ENCODE results near the gene IL6. TPM values are rescaled to one million over a fixed set of nuclear protein-coding genes. Genes with fewer than 3 reads are reported as not detected.

Gene IL6
- total RNA-seq, 1 experiment from 2014 or later, result not detected

DNA sequence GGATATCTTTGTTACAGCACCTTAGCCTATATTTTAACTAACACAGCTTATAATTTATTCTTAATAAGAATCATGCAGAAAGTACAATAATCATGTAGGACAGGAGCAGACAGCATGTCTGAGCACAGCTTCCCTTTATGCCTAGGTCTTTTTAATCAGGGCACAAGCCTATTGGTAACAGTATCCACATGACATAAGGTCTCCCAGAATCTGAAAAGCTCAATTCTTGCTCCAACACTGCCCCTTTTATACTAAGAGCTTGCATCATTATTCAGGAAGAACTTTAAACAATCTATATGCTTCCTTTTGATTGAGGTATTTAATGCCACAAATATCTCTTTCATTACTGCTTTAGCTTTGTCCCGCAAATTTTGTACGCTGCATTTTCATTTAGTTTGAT lies 31.6 kb downstream of the IL6 start (continued):
- TF ChIP-seq, protein P1, sequence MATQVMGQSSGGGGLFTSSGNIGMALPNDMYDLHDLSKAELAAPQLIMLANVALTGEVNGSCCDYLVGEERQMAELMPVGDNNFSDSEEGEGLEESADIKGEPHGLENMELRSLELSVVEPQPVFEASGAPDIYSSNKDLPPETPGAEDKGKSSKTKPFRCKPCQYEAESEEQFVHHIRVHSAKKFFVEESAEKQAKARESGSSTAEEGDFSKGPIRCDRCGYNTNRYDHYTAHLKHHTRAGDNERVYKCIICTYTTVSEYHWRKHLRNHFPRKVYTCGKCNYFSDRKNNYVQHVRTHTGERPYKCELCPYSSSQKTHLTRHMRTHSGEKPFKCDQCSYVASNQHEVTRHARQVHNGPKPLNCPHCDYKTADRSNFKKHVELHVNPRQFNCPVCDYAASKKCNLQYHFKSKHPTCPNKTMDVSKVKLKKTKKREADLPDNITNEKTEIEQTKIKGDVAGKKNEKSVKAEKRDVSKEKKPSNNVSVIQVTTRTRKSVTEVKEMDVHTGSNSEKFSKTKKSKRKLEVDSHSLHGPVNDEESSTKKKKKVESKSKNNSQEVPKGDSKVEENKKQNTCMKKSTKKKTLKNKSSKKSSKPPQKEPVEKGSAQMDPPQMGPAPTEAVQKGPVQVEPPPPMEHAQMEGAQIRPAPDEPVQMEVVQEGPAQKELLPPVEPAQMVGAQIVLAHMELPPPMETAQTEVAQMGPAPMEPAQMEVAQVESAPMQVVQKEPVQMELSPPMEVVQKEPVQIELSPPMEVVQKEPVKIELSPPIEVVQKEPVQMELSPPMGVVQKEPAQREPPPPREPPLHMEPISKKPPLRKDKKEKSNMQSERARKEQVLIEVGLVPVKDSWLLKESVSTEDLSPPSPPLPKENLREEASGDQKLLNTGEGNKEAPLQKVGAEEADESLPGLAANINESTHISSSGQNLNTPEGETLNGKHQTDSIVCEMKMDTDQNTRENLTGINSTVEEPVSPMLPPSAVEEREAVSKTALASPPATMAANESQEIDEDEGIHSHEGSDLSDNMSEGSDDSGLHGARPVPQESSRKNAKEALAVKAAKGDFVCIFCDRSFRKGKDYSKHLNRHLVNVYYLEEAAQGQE (IDR thresholded peaks at IDR 0.05; ENCODE audit: low read depth), result no peak
- TF ChIP-seq EZH2 (IDR thresholded peaks at IDR 0.05) (no peak), SIN3A (IDR thresholded peaks at IDR 0.05; ENCODE audit: low read depth) (no peak)

DNA sequence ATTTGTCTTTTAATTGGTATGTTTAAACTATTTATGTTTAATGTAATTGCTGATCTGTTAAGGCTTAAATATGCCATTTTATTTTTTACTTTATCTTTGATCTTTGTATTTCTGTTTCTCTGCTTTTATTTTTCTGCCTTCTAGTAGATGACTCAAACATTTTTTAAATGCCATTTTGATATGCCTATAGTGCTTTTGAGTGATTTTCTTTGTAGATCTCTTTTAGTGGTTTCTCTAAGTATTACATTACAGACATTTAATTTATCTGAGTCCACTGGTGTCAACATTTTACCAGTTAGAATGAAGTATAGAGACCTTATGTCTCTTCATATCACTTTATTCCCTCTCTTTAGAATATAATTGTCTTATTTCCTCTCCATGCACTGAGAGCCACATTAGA lies 32.7 kb downstream of the IL6 start:
- DNase-seq (ENCODE audit: low read depth, low spot score), result no peak
- Histone ChIP-seq H4K20me1 (ENCODE audit: insufficient read depth) (no peaks in the 10 kb centered on the region), H3K36me3 (ENCODE audit: control insufficient read depth in 1 of 2, insufficient read depth in 2 of 2, low read length in 2 of 2) (no peaks in the 10 kb centered on the region), H3K4me1 (ENCODE audit: control insufficient read depth in 1 of 2, insufficient read depth in 2 of 2, low read length in 2 of 2) (no peaks in the 10 kb centered on the region), H3K79me2 (ENCODE audit: insufficient read depth, low read length) (no peaks in the 10 kb centered on the region), H3K9me2 (ENCODE audit: insufficient read depth) (no peaks in the 10 kb centered on the region), H3K9ac (ENCODE audit: low read length) (no peak overlapping the region), H3K4me2 (ENCODE audit: low read length) (no peak overlapping the region), H3K27me3 (ENCODE audit: insufficient read depth, low read length) (no peaks in the 10 kb centered on the region), H3K27ac (ENCODE audit: low read depth, low read length) (no peak overlapping the region), H3K4me3 (replicated peaks in 1 of 2; ENCODE audit: low read depth in 1 of 2, low read length in 2 of 2) (no peak overlapping the region), H2AFZ (ENCODE audit: low read depth, low read length, poor library complexity, severe bottlenecking) (no peak overlapping the region), H3K9me3 (ENCODE audit: control insufficient read depth in 1 of 2, insufficient read depth in 1 of 2, low read depth in 1 of 2, low read length in 2 of 2) (no peaks in the 10 kb centered on the region)
- intact Hi-C loops (cut with micrococcal nuclease), result no loop called here
- ChIA-PET POLR2A (no interaction called here), CTCF (interaction anchor here (1.6 kb wide), 1 partner anchor 23 kb away, joined by 4 read pairs; no protein-coding TSS in a partner anchor), RAD21 (ENCODE audit: low non-redundant PET in 1 of 2, low total read pairs in 2 of 2, uncharacterized antibody in 2 of 2, unreplicated experiment in 2 of 2) (no interaction called here)
- no TSS peak for BruUV-seq (replicated peaks)
- TF ChIP-seq YY1 (IDR thresholded peaks at IDR 0.05; ENCODE audit: extremely low read depth, insufficient replicate concordance, low read depth, low read length) (no peak), POLR2AphosphoS5 (IDR thresholded peaks at IDR 0.05; ENCODE audit: low read depth, low read length) (no peak), ZNF274 (IDR thresholded peaks at IDR 0.05; ENCODE audit: low read depth, low read length) (no peak), JUND (IDR thresholded peaks at IDR 0.05) (no peak), FOSL1 (IDR thresholded peaks at IDR 0.05; ENCODE audit: low read depth) (no peak), TCF7L2 (IDR thresholded peaks at IDR 0.05; ENCODE audit: borderline replicate concordance, extremely low read depth, insufficient read depth, insufficient read length) (no peak), CEBPB (IDR thresholded peaks at IDR 0.05; ENCODE audit: low read depth) (no peak), ELF1 (IDR thresholded peaks at IDR 0.05; ENCODE audit: borderline replicate concordance, low read depth) (no peak), SRF (IDR thresholded peaks at IDR 0.05; ENCODE audit: low read depth) (no peak), CBX3 (IDR thresholded peaks at IDR 0.05; ENCODE audit: low read depth) (no peak), ZFX (IDR thresholded peaks at IDR 0.05) (no peak)
- TF ChIP-seq, protein P2, sequence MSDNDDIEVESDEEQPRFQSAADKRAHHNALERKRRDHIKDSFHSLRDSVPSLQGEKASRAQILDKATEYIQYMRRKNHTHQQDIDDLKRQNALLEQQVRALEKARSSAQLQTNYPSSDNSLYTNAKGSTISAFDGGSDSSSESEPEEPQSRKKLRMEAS (IDR thresholded peaks at IDR 0.05), result no peak
- TF ChIP-seq, protein P3, sequence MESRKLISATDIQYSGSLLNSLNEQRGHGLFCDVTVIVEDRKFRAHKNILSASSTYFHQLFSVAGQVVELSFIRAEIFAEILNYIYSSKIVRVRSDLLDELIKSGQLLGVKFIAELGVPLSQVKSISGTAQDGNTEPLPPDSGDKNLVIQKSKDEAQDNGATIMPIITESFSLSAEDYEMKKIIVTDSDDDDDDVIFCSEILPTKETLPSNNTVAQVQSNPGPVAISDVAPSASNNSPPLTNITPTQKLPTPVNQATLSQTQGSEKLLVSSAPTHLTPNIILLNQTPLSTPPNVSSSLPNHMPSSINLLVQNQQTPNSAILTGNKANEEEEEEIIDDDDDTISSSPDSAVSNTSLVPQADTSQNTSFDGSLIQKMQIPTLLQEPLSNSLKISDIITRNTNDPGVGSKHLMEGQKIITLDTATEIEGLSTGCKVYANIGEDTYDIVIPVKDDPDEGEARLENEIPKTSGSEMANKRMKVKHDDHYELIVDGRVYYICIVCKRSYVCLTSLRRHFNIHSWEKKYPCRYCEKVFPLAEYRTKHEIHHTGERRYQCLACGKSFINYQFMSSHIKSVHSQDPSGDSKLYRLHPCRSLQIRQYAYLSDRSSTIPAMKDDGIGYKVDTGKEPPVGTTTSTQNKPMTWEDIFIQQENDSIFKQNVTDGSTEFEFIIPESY (IDR thresholded peaks at IDR 0.05; ENCODE audit: extremely low read depth, insufficient replicate concordance, low read length), result no peak
- TF ChIP-seq, protein P1 (IDR thresholded peaks at IDR 0.05; ENCODE audit: low read depth), result no peak
- ATAC-seq, result no peak

Measured in HCT116 (cell line).